HCT116 (cell line): ENCODE measurements around the gene LPAR3. TPM values are rescaled to one million over a fixed set of nuclear protein-coding genes. Genes with fewer than 3 reads are reported as not detected.

Source experiments
- ATAC-seq: fragments of 200-7000 bp; cut with Tn5 transposase; 2 replicates; pipeline ENCODE4 v1.9.1; 2020; ENCODE audit warnings: mild to moderate bottlenecking, moderate library complexity
- BruUV-seq: library from RNA; stranded (reverse); fragments of 400-500 nt; replicated peaks from 2 replicates; lab custom pipeline; 2021; lab: Mats Ljungman, UMichigan
- CTCF ChIA-PET: fragments of 300-600 bp; sonication (Branson Sonifier 250); formaldehyde crosslinking; loops from one replicate; lab custom pipeline; 2021; ENCODE audit warnings: antibody characterized with exemption; lab: Charles Lee
- POLR2A ChIA-PET: fragments of 300-600, 350-600 bp; sonication (Branson Sonifier 250); formaldehyde crosslinking; loops from one replicate; lab custom pipeline; 2021; ENCODE audit warnings: antibody characterized with exemption; lab: Charles Lee
- RAD21 ChIA-PET, 2 experiments: fragments of 300-600 bp; sonication (Branson Sonifier 250); formaldehyde crosslinking; loops; one replicate each; lab custom pipeline; 2023; ENCODE audit warnings: low total read pairs in 2 of 2; ENCODE audit not compliant: uncharacterized antibody in 2 of 2, unreplicated experiment in 2 of 2, low non-redundant PET in 1 of 2; lab: Charles Lee
- DNase-seq: peaks from one replicate; pipeline ENCODE4 v3.0.0-alpha.2; 2010; ENCODE audit warnings: low read depth, low spot score
- H2AFZ ChIP-seq: fragments of 200-600 bp; shearing (Covaris generic), sonication (generic); 2 replicates; pipeline ENCODE4 v1.6.1; 2017; ENCODE audit warnings: low read depth, mixed run types, mixed read lengths, antibody characterized with exemption, low read length; ENCODE audit not compliant: poor library complexity, severe bottlenecking
- H3K27ac ChIP-seq: 2 replicates; pipeline ENCODE4 v1.5.1; 2012; ENCODE audit warnings: low read depth, low read length
- H3K27me3 ChIP-seq: fragments of 200-600 bp; sonication (generic); 2 replicates; pipeline ENCODE4 v1.6.1; 2016; ENCODE audit warnings: mixed run types, low read length, mixed read lengths; ENCODE audit not compliant: insufficient read depth
- H3K36me3 ChIP-seq, 2 experiments: fragments of 200-500 bp in 1 of 2; fragments of 200-600 bp in 1 of 2; sonication (Bioruptor generic) in 1 of 2; sonication (generic) in 1 of 2; 2 replicates each; pipeline versions ENCODE4 v1.5.1 to v1.6.1; 2014 to 2016; ENCODE audit warnings: low read length in 2 of 2, inconsistent platforms in 1 of 2, mixed read lengths in 1 of 2, mixed run types in 1 of 2; ENCODE audit not compliant: insufficient read depth in 2 of 2, control insufficient read depth in 1 of 2
- H3K4me1 ChIP-seq, 2 experiments: fragments of 200-600 bp in 1 of 2; sonication (generic) in 1 of 2; 2 replicates each; pipeline versions ENCODE4 v1.5.1 to v1.6.1; 2012 to 2017; ENCODE audit warnings: low read length in 2 of 2, inconsistent platforms in 1 of 2, mild to moderate bottlenecking in 1 of 2, mixed read lengths in 1 of 2, mixed run types in 1 of 2, moderate library complexity in 1 of 2; ENCODE audit not compliant: insufficient read depth in 2 of 2, control insufficient read depth in 1 of 2
- H3K4me2 ChIP-seq: fragments of 200-600 bp; sonication (generic); 2 replicates; pipeline ENCODE4 v1.6.1; 2017; ENCODE audit warnings: mixed run types, low read length, mixed read lengths
- H3K4me3 ChIP-seq, 2 experiments: fragments of 200-600 bp in 1 of 2; sonication (generic) in 1 of 2; replicated peaks in 1 of 2; 2 replicates each; pipeline ENCODE4 v1.5.1; 2011 to 2016; ENCODE audit warnings: low read length in 2 of 2, control low read depth in 1 of 2, low read depth in 1 of 2, mild to moderate bottlenecking in 1 of 2, mixed read lengths in 1 of 2, mixed run types in 1 of 2
- H3K79me2 ChIP-seq: fragments of 200-600 bp; sonication (generic); 2 replicates; pipeline ENCODE4 v1.6.1; 2017; ENCODE audit warnings: mild to moderate bottlenecking, mixed run types, low read length, moderate library complexity, mixed read lengths; ENCODE audit not compliant: insufficient read depth
- H3K9ac ChIP-seq: fragments of 200-600 bp; sonication (generic); 2 replicates; pipeline ENCODE4 v1.6.1; 2016; ENCODE audit warnings: low read length, mixed read lengths
- H3K9me2 ChIP-seq: fragments of 200-600 bp; sonication (generic), shearing (Covaris generic); 2 replicates; pipeline ENCODE4 v1.6.1; 2017; ENCODE audit warnings: mixed run types, mild to moderate bottlenecking, moderate library complexity; ENCODE audit not compliant: insufficient read depth
- H3K9me3 ChIP-seq, 2 experiments: fragments of 200-500 bp in 1 of 2; fragments of 200-600 bp in 1 of 2; sonication (Bioruptor generic) in 1 of 2; sonication (generic) in 1 of 2; 2 replicates each; pipeline ENCODE4 v1.6.1; 2014 to 2017; ENCODE audit warnings: low read length in 2 of 2, mixed read lengths in 2 of 2, inconsistent platforms in 1 of 2, low read depth in 1 of 2, mild to moderate bottlenecking in 1 of 2, mixed run types in 1 of 2, moderate library complexity in 1 of 2; ENCODE audit not compliant: control insufficient read depth in 1 of 2, insufficient read depth in 1 of 2
- H4K20me1 ChIP-seq: fragments of 200-600 bp; sonication (generic), shearing (Covaris generic); 2 replicates; pipeline ENCODE4 v1.6.1; 2017; ENCODE audit warnings: mixed run types, mild to moderate bottlenecking, moderate library complexity; ENCODE audit not compliant: insufficient read depth
- ATF3 ChIP-seq: IDR thresholded peaks from 2 replicates; pipeline ENCODE4 v1.6.1; 2012
- CBX3 ChIP-seq: IDR thresholded peaks from 2 replicates; pipeline ENCODE4 v1.6.1; 2012; ENCODE audit warnings: low read depth
- CEBPB ChIP-seq: IDR thresholded peaks from 2 replicates; pipeline ENCODE4 v1.6.1; 2012; ENCODE audit warnings: low read depth
- MAX ChIP-seq: IDR thresholded peaks from 2 replicates; pipeline ENCODE4 v1.6.1; 2012
- POLR2AphosphoS5 ChIP-seq: IDR thresholded peaks from 2 replicates; pipeline ENCODE4 v1.6.1; 2011; ENCODE audit warnings: mild to moderate bottlenecking, low read depth, low read length, moderate library complexity
- RAD21 ChIP-seq: IDR thresholded peaks from 2 replicates; pipeline ENCODE4 v1.6.1; 2012; ENCODE audit warnings: low read depth, mild to moderate bottlenecking
- REST ChIP-seq: IDR thresholded peaks from 2 replicates; pipeline ENCODE4 v1.6.1; 2012; ENCODE audit warnings: low read depth
- SP1 ChIP-seq: IDR thresholded peaks from 2 replicates; pipeline ENCODE4 v1.6.1; 2012; ENCODE audit warnings: low read depth
- ZFX ChIP-seq: fragments of 450-650 bp; IDR thresholded peaks from 2 replicates; pipeline ENCODE4 v1.6.1; 2017
- ZNF274 ChIP-seq: fragments of 200-500 bp; sonication (Bioruptor generic); IDR thresholded peaks from 2 replicates; pipeline ENCODE4 v1.6.1; 2014; ENCODE audit warnings: mild to moderate bottlenecking, low read depth, low read length, inconsistent platforms
- intact Hi-C: fragments of 100-400 bp; cut with micrococcal nuclease; formaldehyde crosslinking; loops from 2 replicates; pipeline ENCODE4 v1.10.0; 2022
- total RNA-seq: library from RNA; stranded (reverse); gene quantifications from one replicate; pipeline ENCODE4 v1.2.1, GENCODE V29; 2021; ENCODE audit not compliant: unreplicated experiment

The LPAR3 gene
- total RNA-seq, 1 experiment from 2014 or later: 27.2 TPM

- Histone ChIP-seq H3K27me3 (no peaks in the 10 kb centered on the region), H3K9me2 (no peaks in the 10 kb centered on the region), H3K9ac (no peak overlapping the region), H3K36me3 (no peaks in the 10 kb centered on the region), H3K4me2 (no peak overlapping the region), H3K79me2 (peaks cover 37% of the 10 kb centered on the region), H3K27ac (no peak overlapping the region), H2AFZ (no peak overlapping the region), H3K9me3 (no peaks in the 10 kb centered on the region), H3K4me1 (no peaks in the 10 kb centered on the region), H4K20me1 (no peaks in the 10 kb centered on the region), H3K4me3 (no peak overlapping the region)
- TF ChIP-seq ATF3 (no peak), ZFX (no peak), ZNF274 (no peak), CEBPB (no peak), POLR2AphosphoS5 (no peak), REST (no peak), CBX3 (no peak), RAD21 (no peak), SP1 (no peak), MAX (no peak)
- POLR2A ChIA-PET: no interaction called here
- no TSS peak for BruUV-seq
- no peak for DNase-seq
- intact Hi-C loops: no loop called here
- RAD21 ChIA-PET: no interaction called here
- CTCF ChIA-PET: no interaction called here
- ATAC-seq: no peak
Measured at GRCh38 chr1:84871181-84871580, 21.8 kb downstream of the LPAR3 start.
